ENCODE measurements around the gene NEK9. TPM values are rescaled to one million over a fixed set of nuclear protein-coding genes. Genes with fewer than 3 reads are reported as not detected.

NEK9 gene
- total RNA-seq, 1 donor from 2014 or later: 74.3 TPM

GRCh38 chr14:75067212-75067611 is 59.6 kb downstream of the NEK9 start:
- TF ChIP-seq CTCF (IDR thresholded peaks at IDR 0.05; ENCODE audit: unreplicated experiment): no peak
- Mint-ChIP-seq H3K27ac (ENCODE audit: unreplicated experiment) (no peak overlapping the region), H3K27me3 (ENCODE audit: unreplicated experiment) (peaks cover 4% of the 10 kb centered on the region), H3K4me1 (ENCODE audit: unreplicated experiment) (peaks cover 12% of the 10 kb centered on the region), H3K36me3 (ENCODE audit: low read depth, unreplicated experiment) (no peaks in the 10 kb centered on the region), H3K4me3 (ENCODE audit: unreplicated experiment) (no peak overlapping the region), H3K9me3 (ENCODE audit: unreplicated experiment) (no peaks in the 10 kb centered on the region)
- DNase-seq (ENCODE audit: low spot score): no peak

GRCh38 chr14:75066691-75067090 is 60.2 kb downstream of the NEK9 start:
- TF ChIP-seq CTCF (IDR thresholded peaks at IDR 0.05; ENCODE audit: unreplicated experiment): no peak
- Mint-ChIP-seq H3K27me3 (ENCODE audit: unreplicated experiment) (peaks cover 4% of the 10 kb centered on the region), H3K4me1 (ENCODE audit: unreplicated experiment) (peaks cover 12% of the 10 kb centered on the region), H3K36me3 (ENCODE audit: low read depth, unreplicated experiment) (no peaks in the 10 kb centered on the region), H3K27ac (ENCODE audit: unreplicated experiment) (no peak overlapping the region), H3K9me3 (ENCODE audit: unreplicated experiment) (no peaks in the 10 kb centered on the region), H3K4me3 (ENCODE audit: unreplicated experiment) (no peak overlapping the region)
- DNase-seq (ENCODE audit: low spot score): no peak

GRCh38 chr14:75064205-75064567 is 62.7 kb downstream of the NEK9 start:
- H3K4me3 Mint-ChIP-seq (ENCODE audit: unreplicated experiment): peak overlapping the region; percentile 98
- H3K36me3 Mint-ChIP-seq (ENCODE audit: low read depth, unreplicated experiment): no peaks in the 10 kb centered on the region
- DNase-seq (ENCODE audit: low spot score): no peak
- no peak for TF ChIP-seq CTCF (IDR thresholded peaks at IDR 0.05; ENCODE audit: unreplicated experiment)
- H3K4me1 Mint-ChIP-seq (ENCODE audit: unreplicated experiment): peaks cover 10% of the 10 kb centered on the region
- H3K27me3 Mint-ChIP-seq (ENCODE audit: unreplicated experiment): no peaks in the 10 kb centered on the region
- no peaks in the 10 kb centered on the region for H3K9me3 Mint-ChIP-seq (ENCODE audit: unreplicated experiment)
- H3K27ac Mint-ChIP-seq (ENCODE audit: unreplicated experiment): no peak overlapping the region

- H3K27ac Mint-ChIP-seq (ENCODE audit: unreplicated experiment): no peak within 1 kb of the TSS
- no peaks in the 10 kb centered on the region for H3K9me3 Mint-ChIP-seq (ENCODE audit: unreplicated experiment)
- no peaks in the 10 kb centered on the region for H3K36me3 Mint-ChIP-seq (ENCODE audit: low read depth, unreplicated experiment)
- no peak for TF ChIP-seq CTCF (IDR thresholded peaks at IDR 0.05; ENCODE audit: unreplicated experiment)
- DNase-seq (ENCODE audit: low spot score): peak; percentile 93
- peak within 1 kb of the TSS; percentile 98 for H3K4me3 Mint-ChIP-seq (ENCODE audit: unreplicated experiment)
- no peaks in the 10 kb centered on the region for H3K27me3 Mint-ChIP-seq (ENCODE audit: unreplicated experiment)
- peaks cover 10% of the 10 kb centered on the region for H3K4me1 Mint-ChIP-seq (ENCODE audit: unreplicated experiment)
Measured at GRCh38 chr14:75063491-75064204, 63.2 kb downstream of the NEK9 start, which contains the start of gene ACYP1. TSS of gene ACYP1 (minus strand) at chr14:75064024. CDS start at chr14:75063553, 471 bp downstream.

GRCh38 chr14:75063013-75063412 is 63.8 kb downstream of the NEK9 start:
- Mint-ChIP-seq H3K9me3 (ENCODE audit: unreplicated experiment) (no peaks in the 10 kb centered on the region), H3K36me3 (ENCODE audit: low read depth, unreplicated experiment) (no peaks in the 10 kb centered on the region), H3K4me1 (ENCODE audit: unreplicated experiment) (peaks cover 10% of the 10 kb centered on the region), H3K27me3 (ENCODE audit: unreplicated experiment) (no peaks in the 10 kb centered on the region), H3K4me3 (ENCODE audit: unreplicated experiment) (peak overlapping the region; percentile 98), H3K27ac (ENCODE audit: unreplicated experiment) (no peak overlapping the region)
- DNase-seq (ENCODE audit: low spot score): no peak
- no peak for TF ChIP-seq CTCF (IDR thresholded peaks at IDR 0.05; ENCODE audit: unreplicated experiment)

Data from endothelial cell (in vitro differentiated cells).